ENCODE results near the gene ZNF180.

The ZNF180 gene

DNA sequence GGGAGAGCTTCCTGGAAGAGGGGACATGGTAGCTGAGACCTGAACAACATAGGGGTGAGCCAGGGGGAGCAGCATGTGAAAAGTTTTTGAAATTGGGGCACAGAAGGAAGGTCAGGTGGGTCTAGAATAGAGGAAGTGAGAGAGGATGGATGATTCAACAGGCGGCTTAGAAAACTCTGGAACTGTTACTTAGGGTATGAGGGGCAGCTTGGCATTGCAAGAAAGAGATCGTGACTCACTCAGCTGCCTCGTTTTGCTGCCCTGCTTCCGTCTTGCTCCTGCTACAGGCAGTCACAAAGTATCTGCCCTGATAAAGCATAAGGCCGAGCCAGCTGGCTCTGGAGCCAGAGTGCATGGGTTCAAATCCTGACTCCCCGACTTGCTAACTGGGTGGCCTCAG is 30.5 kb upstream of the ZNF180 start:
- Histone ChIP-seq H3K27me3 (ENCODE audit: control insufficient read depth in 2 of 2, insufficient read depth in 2 of 2, low read length in 2 of 2) (no peaks in the 10 kb centered on the region), H3K36me3 (ENCODE audit: control insufficient read depth in 2 of 2, insufficient read depth in 2 of 2, low read length in 2 of 2) (no peaks in the 10 kb centered on the region), H3K9me3 (ENCODE audit: control insufficient read depth in 2 of 2, low read length in 2 of 2) (no peaks in the 10 kb centered on the region), H3K4me1 (ENCODE audit: control insufficient read depth in 2 of 2, insufficient read depth in 2 of 2, low read length in 2 of 2) (no peaks in the 10 kb centered on the region), H3K9ac (ENCODE audit: low read depth in 1 of 2, low read length in 2 of 2) (no peak overlapping the region), H3K4me3 (ENCODE audit: low read length in 2 of 2) (no peak overlapping the region), H3K27ac (ENCODE audit: low read depth in 2 of 2, low read length in 2 of 2) (no peak overlapping the region)

GRCh38 chr19:44529536-44529935 is 29.2 kb upstream of the ZNF180 start, which contains the start of gene CEACAM20:
CEACAM20 (minus strand) TSS chr19:44529675; CDS start chr19:44529509, 166 bp downstream.
- Histone ChIP-seq H3K27me3 (ENCODE audit: control insufficient read depth in 2 of 2, insufficient read depth in 2 of 2, low read length in 2 of 2) (no peaks in the 10 kb centered on the region), H3K36me3 (ENCODE audit: control insufficient read depth in 2 of 2, insufficient read depth in 2 of 2, low read length in 2 of 2) (no peaks in the 10 kb centered on the region), H3K9me3 (ENCODE audit: control insufficient read depth in 2 of 2, low read length in 2 of 2) (no peaks in the 10 kb centered on the region), H3K4me3 (ENCODE audit: low read length in 2 of 2) (no peak within 1 kb of the TSS), H3K9ac (ENCODE audit: low read depth in 1 of 2, low read length in 2 of 2) (no peak within 1 kb of the TSS), H3K27ac (ENCODE audit: low read depth in 2 of 2, low read length in 2 of 2) (no peak within 1 kb of the TSS), H3K4me1 (ENCODE audit: control insufficient read depth in 2 of 2, insufficient read depth in 2 of 2, low read length in 2 of 2) (no peaks in the 10 kb centered on the region)

GRCh38 chr19:44527554-44527953 is 27.2 kb upstream of the ZNF180 start:
- no peak overlapping the region for H3K4me3 ChIP-seq (ENCODE audit: low read length in 2 of 2)
- H3K9ac ChIP-seq (ENCODE audit: low read depth in 1 of 2, low read length in 2 of 2): no peak overlapping the region
- no peaks in the 10 kb centered on the region for H3K36me3 ChIP-seq (ENCODE audit: control insufficient read depth in 2 of 2, insufficient read depth in 2 of 2, low read length in 2 of 2)
- H3K27ac ChIP-seq (ENCODE audit: low read depth in 2 of 2, low read length in 2 of 2): no peak overlapping the region
- H3K27me3 ChIP-seq (ENCODE audit: control insufficient read depth in 2 of 2, insufficient read depth in 2 of 2, low read length in 2 of 2): no peaks in the 10 kb centered on the region
- no peaks in the 10 kb centered on the region for H3K9me3 ChIP-seq (ENCODE audit: control insufficient read depth in 2 of 2, low read length in 2 of 2)
- no peaks in the 10 kb centered on the region for H3K4me1 ChIP-seq (ENCODE audit: control insufficient read depth in 2 of 2, insufficient read depth in 2 of 2, low read length in 2 of 2)

DNA sequence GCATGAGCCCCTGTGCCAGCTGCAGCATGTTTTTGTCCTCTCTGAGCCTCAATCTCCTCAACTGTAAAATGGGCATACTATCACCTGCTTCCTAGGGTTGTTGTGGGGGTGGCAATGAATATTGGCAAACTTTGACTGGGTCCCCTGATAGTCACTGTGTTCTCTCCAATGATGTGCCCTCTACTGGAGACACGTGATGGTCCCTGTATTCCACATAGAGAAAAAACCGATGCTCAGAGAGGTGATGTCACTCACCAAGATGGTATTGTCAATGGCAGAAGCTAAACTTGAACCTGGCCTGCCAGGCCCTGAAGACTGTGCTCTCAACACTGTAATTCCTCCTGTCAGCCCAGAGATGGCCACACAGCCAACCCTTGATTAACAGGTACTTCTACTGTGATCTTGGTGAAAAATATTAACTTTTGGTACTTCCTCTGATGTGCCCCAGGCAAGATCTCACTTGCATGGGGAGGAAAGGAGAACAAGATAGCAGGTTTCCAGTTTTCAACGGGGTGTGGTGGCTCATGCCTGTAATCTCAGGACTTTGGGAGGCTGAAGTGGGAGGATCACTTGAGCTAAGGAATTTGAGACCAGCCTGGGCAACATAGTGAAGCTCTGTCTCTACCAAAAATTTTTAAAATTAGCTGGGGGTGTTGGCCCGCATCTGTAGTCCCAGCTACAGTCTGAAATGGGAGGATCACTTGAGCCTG is 25.6 kb upstream of the ZNF180 start:
- Histone ChIP-seq H3K4me3 (ENCODE audit: low read length in 2 of 2) (no peak overlapping the region), H3K27me3 (ENCODE audit: control insufficient read depth in 2 of 2, insufficient read depth in 2 of 2, low read length in 2 of 2) (no peaks in the 10 kb centered on the region), H3K36me3 (ENCODE audit: control insufficient read depth in 2 of 2, insufficient read depth in 2 of 2, low read length in 2 of 2) (no peaks in the 10 kb centered on the region), H3K27ac (ENCODE audit: low read depth in 2 of 2, low read length in 2 of 2) (no peak overlapping the region), H3K4me1 (ENCODE audit: control insufficient read depth in 2 of 2, insufficient read depth in 2 of 2, low read length in 2 of 2) (no peaks in the 10 kb centered on the region), H3K9ac (ENCODE audit: low read depth in 1 of 2, low read length in 2 of 2) (no peak overlapping the region), H3K9me3 (ENCODE audit: control insufficient read depth in 2 of 2, low read length in 2 of 2) (no peaks in the 10 kb centered on the region)

GRCh38 chr19:44521370-44521769 is 21.0 kb upstream of the ZNF180 start:
- Histone ChIP-seq H3K27me3 (ENCODE audit: control insufficient read depth in 2 of 2, insufficient read depth in 2 of 2, low read length in 2 of 2) (no peaks in the 10 kb centered on the region), H3K4me3 (ENCODE audit: low read length in 2 of 2) (no peak overlapping the region), H3K27ac (ENCODE audit: low read depth in 2 of 2, low read length in 2 of 2) (no peak overlapping the region), H3K4me1 (ENCODE audit: control insufficient read depth in 2 of 2, insufficient read depth in 2 of 2, low read length in 2 of 2) (no peaks in the 10 kb centered on the region), H3K9me3 (ENCODE audit: control insufficient read depth in 2 of 2, low read length in 2 of 2) (no peaks in the 10 kb centered on the region), H3K9ac (ENCODE audit: low read depth in 1 of 2, low read length in 2 of 2) (no peak overlapping the region), H3K36me3 (ENCODE audit: control insufficient read depth in 2 of 2, insufficient read depth in 2 of 2, low read length in 2 of 2) (no peaks in the 10 kb centered on the region)

DNA sequence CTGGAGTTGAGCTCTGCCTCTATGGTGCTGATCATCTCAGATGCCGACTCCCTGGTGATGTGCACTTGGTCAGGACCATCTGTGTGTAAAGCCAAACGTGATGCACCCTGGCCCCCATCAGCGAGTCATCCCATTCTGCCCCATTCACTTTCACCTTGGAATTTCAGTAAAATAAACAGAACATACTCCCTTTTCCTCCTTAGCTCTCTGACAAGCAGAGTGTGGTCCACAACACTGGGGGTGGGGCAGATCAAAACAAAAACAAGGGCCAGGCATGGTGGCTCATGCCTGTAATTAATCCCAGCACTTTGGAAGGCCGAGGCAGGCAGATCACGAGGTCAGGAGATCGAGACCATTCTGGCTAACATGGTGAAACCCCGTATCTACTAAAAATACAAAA is 16.8 kb upstream of the ZNF180 start:
- Histone ChIP-seq H3K4me3 (ENCODE audit: low read length in 2 of 2) (no peak overlapping the region), H3K27me3 (ENCODE audit: control insufficient read depth in 2 of 2, insufficient read depth in 2 of 2, low read length in 2 of 2) (no peaks in the 10 kb centered on the region), H3K9ac (ENCODE audit: low read depth in 1 of 2, low read length in 2 of 2) (no peak overlapping the region), H3K36me3 (ENCODE audit: control insufficient read depth in 2 of 2, insufficient read depth in 2 of 2, low read length in 2 of 2) (no peaks in the 10 kb centered on the region), H3K9me3 (ENCODE audit: control insufficient read depth in 2 of 2, low read length in 2 of 2) (no peaks in the 10 kb centered on the region), H3K27ac (ENCODE audit: low read depth in 2 of 2, low read length in 2 of 2) (no peak overlapping the region), H3K4me1 (ENCODE audit: control insufficient read depth in 2 of 2, insufficient read depth in 2 of 2, low read length in 2 of 2) (no peaks in the 10 kb centered on the region)

GRCh38 chr19:44515907-44516306 is 15.6 kb upstream of the ZNF180 start:
- no peaks in the 10 kb centered on the region for H3K9me3 ChIP-seq (ENCODE audit: control insufficient read depth in 2 of 2, low read length in 2 of 2)
- H3K27ac ChIP-seq (ENCODE audit: low read depth in 2 of 2, low read length in 2 of 2): no peak overlapping the region
- no peaks in the 10 kb centered on the region for H3K36me3 ChIP-seq (ENCODE audit: control insufficient read depth in 2 of 2, insufficient read depth in 2 of 2, low read length in 2 of 2)
- no peaks in the 10 kb centered on the region for H3K27me3 ChIP-seq (ENCODE audit: control insufficient read depth in 2 of 2, insufficient read depth in 2 of 2, low read length in 2 of 2)
- H3K4me1 ChIP-seq (ENCODE audit: control insufficient read depth in 2 of 2, insufficient read depth in 2 of 2, low read length in 2 of 2): no peaks in the 10 kb centered on the region
- no peak overlapping the region for H3K4me3 ChIP-seq (ENCODE audit: low read length in 2 of 2)
- no peak overlapping the region for H3K9ac ChIP-seq (ENCODE audit: low read depth in 1 of 2, low read length in 2 of 2)

GRCh38 chr19:44515031-44515430 is 14.7 kb upstream of the ZNF180 start:
- H3K9me3 ChIP-seq (ENCODE audit: control insufficient read depth in 2 of 2, low read length in 2 of 2): no peaks in the 10 kb centered on the region
- no peaks in the 10 kb centered on the region for H3K27me3 ChIP-seq (ENCODE audit: control insufficient read depth in 2 of 2, insufficient read depth in 2 of 2, low read length in 2 of 2)
- no peak overlapping the region for H3K9ac ChIP-seq (ENCODE audit: low read depth in 1 of 2, low read length in 2 of 2)
- H3K36me3 ChIP-seq (ENCODE audit: control insufficient read depth in 2 of 2, insufficient read depth in 2 of 2, low read length in 2 of 2): no peaks in the 10 kb centered on the region
- H3K4me1 ChIP-seq (ENCODE audit: control insufficient read depth in 2 of 2, insufficient read depth in 2 of 2, low read length in 2 of 2): no peaks in the 10 kb centered on the region
- H3K4me3 ChIP-seq (ENCODE audit: low read length in 2 of 2): no peak overlapping the region
- no peak overlapping the region for H3K27ac ChIP-seq (ENCODE audit: low read depth in 2 of 2, low read length in 2 of 2)

- Histone ChIP-seq H3K27me3 (ENCODE audit: control insufficient read depth in 2 of 2, insufficient read depth in 2 of 2, low read length in 2 of 2) (no peaks in the 10 kb centered on the region), H3K4me3 (ENCODE audit: low read length in 2 of 2) (no peak overlapping the region), H3K4me1 (ENCODE audit: control insufficient read depth in 2 of 2, insufficient read depth in 2 of 2, low read length in 2 of 2) (no peaks in the 10 kb centered on the region), H3K36me3 (ENCODE audit: control insufficient read depth in 2 of 2, insufficient read depth in 2 of 2, low read length in 2 of 2) (no peaks in the 10 kb centered on the region), H3K9me3 (ENCODE audit: control insufficient read depth in 2 of 2, low read length in 2 of 2) (no peaks in the 10 kb centered on the region), H3K9ac (ENCODE audit: low read depth in 1 of 2, low read length in 2 of 2) (no peak overlapping the region), H3K27ac (ENCODE audit: low read depth in 2 of 2, low read length in 2 of 2) (no peak overlapping the region)
Observed at GRCh38 chr19:44512326-44513298, 12.3 kb upstream of the ZNF180 start.

DNA sequence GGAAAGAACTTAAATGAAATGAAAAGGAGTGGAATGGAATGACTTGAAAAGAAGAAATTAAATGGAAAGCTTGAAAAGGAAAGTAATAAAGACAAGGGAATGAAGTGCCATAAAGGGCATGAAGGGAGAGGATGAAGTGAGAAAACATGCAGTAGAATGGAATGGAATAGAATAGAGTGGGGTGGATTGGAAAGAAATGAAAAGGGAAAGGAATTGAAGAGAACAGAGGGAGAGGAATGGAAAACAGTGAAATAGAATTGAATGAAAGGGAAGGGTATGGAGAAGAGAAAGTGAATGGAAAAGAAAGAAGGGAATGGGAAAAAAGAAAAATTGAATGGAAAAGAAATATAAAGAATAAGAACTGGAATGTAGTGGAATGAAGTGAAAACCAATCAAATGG is 9.2 kb upstream of the ZNF180 start:
- H3K9me3 ChIP-seq (ENCODE audit: control insufficient read depth in 2 of 2, low read length in 2 of 2): no peaks in the 10 kb centered on the region
- H3K27ac ChIP-seq (ENCODE audit: low read depth in 2 of 2, low read length in 2 of 2): no peak overlapping the region
- H3K4me1 ChIP-seq (ENCODE audit: control insufficient read depth in 2 of 2, insufficient read depth in 2 of 2, low read length in 2 of 2): no peaks in the 10 kb centered on the region
- H3K4me3 ChIP-seq (ENCODE audit: low read length in 2 of 2): no peak overlapping the region
- H3K9ac ChIP-seq (ENCODE audit: low read depth in 1 of 2, low read length in 2 of 2): no peak overlapping the region
- H3K36me3 ChIP-seq (ENCODE audit: control insufficient read depth in 2 of 2, insufficient read depth in 2 of 2, low read length in 2 of 2): no peaks in the 10 kb centered on the region
- peaks cover 0 to 6% of the 10 kb centered on the region in 2 donors for H3K27me3 ChIP-seq (ENCODE audit: control insufficient read depth in 2 of 2, insufficient read depth in 2 of 2, low read length in 2 of 2)
